ENCODE data around the gene RAB7A.

GRCh38 chr3:128803307-128803706, 77.3 kb downstream of the RAB7A start:
- TF ChIP-seq CTCF (IDR thresholded peaks at IDR 0.05; ENCODE audit: insufficient read depth, low read depth, low read length) (no peak), EZH2 (IDR thresholded peaks at IDR 0.05; ENCODE audit: insufficient read depth, low read length) (no peak)

All from astrocyte (in vitro differentiated cells and primary cell).